GM21526 (cell line): ENCODE data around the gene OR5AL1.
"Not testable (repeated sequence)": the region's sequence is repeated elsewhere in the genome, so short reads cannot be mapped to it uniquely, and the experiment has no call there.

Experiments used
- ATAC-seq: cut with Tn5 transposase; IDR thresholded peaks from one replicate; pipeline ENCODE4 v1.9.1; 2021; ENCODE audit warnings: moderate library complexity; ENCODE audit not compliant: unreplicated experiment, low FRiP score

Gene OR5AL1

GRCh38 chr11:56412396-56412795 lies at the start of gene OR5AL1:
OR5AL1 (plus strand) TSS chr11:56412696.
- no peak for ATAC-seq

- no peak for ATAC-seq
Measured at GRCh38 chr11:56375324-56375723, 37.2 kb upstream of the OR5AL1 start, which contains the start of gene OR8U1. OR8U1 (plus strand) TSS chr11:56375624; CDS start chr11:56375624, 0 bp downstream.

GRCh38 chr11:56380120-56380519 lies 32.4 kb upstream of the OR5AL1 start:
- no peak for ATAC-seq

- no peak for ATAC-seq
Measured at GRCh38 chr11:56394381-56394780, 18.1 kb upstream of the OR5AL1 start.

GRCh38 chr11:56396047-56396446 lies 16.4 kb upstream of the OR5AL1 start:
- ATAC-seq, result no peak

GRCh38 chr11:56401858-56402461 lies 10.5 kb upstream of the OR5AL1 start:
- not testable (repeated sequence) for ATAC-seq

GRCh38 chr11:56404393-56404792 lies 8.1 kb upstream of the OR5AL1 start:
- ATAC-seq, result no peak

- ATAC-seq, result no peak
Measured at GRCh38 chr11:56410801-56411200, 1.7 kb upstream of the OR5AL1 start.

- ATAC-seq, result no peak
Measured at GRCh38 chr11:56453521-56453920, 41.0 kb downstream of the OR5AL1 start.

- ATAC-seq, result no peak
Measured at GRCh38 chr11:56457076-56457475, 44.6 kb downstream of the OR5AL1 start.
